GM21423 (cell line): ENCODE measurements around the gene OCA2.

ENCODE experiments used
- ATAC-seq: cut with Tn5 transposase; IDR thresholded peaks from one replicate; pipeline ENCODE4 v1.9.1; 2021; ENCODE audit warnings: mild to moderate bottlenecking, moderate library complexity; ENCODE audit not compliant: unreplicated experiment

Gene OCA2

DNA sequence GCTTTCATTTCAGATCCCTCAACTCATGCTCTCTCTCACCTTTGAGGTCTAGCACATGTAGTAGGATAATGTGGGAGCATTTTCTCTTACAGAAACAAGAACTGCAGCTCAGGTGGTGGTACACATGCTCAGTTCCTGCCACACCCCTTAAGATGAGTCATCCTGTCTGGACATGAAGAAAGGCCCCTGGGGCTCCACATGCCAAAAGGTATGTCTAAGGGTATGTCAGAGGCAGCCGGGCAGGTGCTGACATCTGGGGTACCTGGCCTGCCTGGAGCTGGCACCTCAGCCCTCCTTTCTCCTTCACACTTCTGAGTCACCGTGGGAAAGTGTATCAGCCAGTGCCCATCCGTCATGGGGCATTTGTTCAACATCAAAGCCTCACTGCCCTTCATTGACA lies 209.9 kb downstream of the OCA2 start:
- ATAC-seq = no peak

- ATAC-seq = no peak
Observed at GRCh38 chr15:27885201-27885600, 213.9 kb downstream of the OCA2 start.

DNA sequence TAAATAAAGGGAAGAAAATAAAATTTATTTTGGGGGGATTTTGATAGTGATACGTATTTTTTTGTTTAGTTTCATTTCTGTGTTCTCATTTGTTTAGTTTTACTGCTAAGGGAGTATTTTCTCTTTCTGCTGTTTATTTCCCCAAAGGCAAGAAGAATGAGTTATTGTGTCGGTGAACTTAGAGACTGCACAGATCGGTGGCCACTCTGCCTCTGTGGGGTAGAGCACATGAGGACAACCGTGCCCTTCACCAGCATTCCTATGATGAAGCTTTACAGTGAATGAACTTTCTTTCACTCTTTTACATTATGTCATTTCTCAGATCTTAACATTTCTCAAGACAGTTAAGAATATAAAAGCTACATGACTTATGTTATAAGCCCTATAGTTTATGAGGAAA lies 214.4 kb downstream of the OCA2 start:
- ATAC-seq = no peak

GRCh38 chr15:27878841-27879240 lies 220.3 kb downstream of the OCA2 start:
- no peak for ATAC-seq

DNA sequence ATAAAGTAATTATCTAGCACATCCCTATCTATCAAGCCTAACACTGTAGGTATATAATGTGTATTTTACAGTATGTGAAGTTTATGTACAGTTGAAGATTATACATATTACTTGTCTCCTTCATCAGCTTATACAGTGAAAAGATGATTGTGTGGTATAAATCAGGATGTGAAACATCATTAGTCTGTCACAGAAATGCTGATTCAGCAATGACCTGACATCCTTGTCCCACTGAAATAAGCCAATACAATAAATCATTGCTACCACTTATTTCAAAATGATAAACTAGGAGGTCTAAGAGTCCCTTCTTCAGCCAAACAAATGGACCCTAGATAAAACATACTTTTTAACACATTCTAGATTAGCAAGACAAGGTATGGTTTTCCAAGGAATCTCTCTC lies 225.3 kb downstream of the OCA2 start:
- ATAC-seq = no peak

DNA sequence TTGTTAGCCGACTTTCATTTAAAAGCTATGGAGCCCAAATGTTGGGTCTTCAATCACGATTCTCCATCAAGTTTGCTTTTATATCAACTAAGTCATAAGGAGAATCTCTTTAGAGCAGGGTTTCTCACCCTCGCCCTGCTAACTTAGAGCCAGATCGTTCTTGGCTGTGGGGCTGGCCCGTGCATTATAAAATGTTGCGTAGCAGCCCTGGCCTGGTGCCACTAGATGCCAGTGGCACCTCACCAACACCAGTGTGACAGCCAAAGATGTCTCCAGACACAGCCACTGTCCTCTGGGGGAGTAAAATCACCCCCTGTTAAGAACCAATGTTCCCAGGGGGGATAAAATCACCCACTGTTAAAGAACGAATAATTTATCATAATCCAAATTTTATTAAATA lies 226.1 kb downstream of the OCA2 start:
- ATAC-seq = no peak

DNA sequence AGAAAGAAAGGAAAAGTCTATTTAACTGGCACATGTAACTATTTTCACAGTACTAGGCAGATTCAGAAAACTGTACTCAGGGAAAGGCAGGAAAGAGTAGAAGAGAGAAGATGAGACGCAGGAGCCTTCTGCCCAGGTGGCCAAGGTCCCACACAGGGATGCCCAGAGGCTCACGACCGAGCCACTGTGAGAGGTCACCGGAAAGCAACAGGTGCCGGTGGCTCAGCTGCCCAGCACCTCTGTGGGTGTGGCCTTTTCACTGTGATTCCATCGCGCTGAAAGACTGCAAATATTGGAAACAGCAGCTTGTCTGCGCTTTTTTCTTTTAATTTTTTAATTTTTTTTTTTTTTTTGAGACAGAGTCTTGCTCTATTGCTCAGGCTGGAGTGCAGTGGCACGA lies 226.8 kb downstream of the OCA2 start:
- no peak for ATAC-seq

GRCh38 chr15:27871902-27872260 lies 227.2 kb downstream of the OCA2 start:
- ATAC-seq = no peak

DNA sequence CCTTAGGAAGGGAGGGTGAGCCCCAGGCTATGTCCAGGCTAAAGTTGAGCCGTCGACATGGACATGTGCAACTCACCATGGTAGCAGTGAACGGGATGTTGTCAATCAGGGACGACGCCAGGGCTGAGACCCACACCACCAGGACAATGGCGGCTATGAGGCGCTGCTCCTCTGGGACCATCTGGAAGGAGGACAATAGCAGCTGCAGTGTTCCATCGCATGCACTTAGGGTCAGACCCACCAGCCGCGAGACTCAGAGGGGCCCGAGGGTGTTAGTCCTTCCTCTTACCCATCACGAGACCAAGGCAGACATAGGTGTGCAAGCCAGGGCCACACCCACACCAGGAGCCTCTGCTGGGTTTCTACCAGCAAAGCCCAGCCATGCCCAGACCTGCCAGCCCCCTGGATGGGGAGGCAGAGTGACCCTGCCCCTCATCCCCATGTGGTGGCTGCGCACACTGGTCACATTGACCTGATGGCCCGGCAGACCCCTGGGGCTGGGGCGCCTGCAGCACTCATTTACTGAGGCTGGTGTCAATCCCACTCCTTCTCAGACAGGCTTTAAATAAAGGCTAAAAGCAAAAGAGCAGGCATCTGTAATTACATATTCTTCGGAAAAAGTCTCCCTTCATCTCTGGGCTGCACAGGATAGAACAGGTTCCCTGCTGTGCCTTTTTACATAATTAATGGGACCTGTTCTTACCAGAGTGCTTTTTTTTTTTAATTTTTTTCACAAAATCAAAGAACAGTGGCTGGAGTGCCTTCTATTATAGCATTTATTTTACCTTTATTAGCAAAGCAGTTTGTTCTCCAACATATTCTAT lies 227.8 kb downstream of the OCA2 start:
- ATAC-seq = no peak

- no peak for ATAC-seq
Observed at GRCh38 chr15:27870320-27870719, 228.8 kb downstream of the OCA2 start.

GRCh38 chr15:27869697-27870281 lies 229.3 kb downstream of the OCA2 start:
- ATAC-seq = no peak

- no peak for ATAC-seq
Observed at GRCh38 chr15:27868828-27869404, 230.2 kb downstream of the OCA2 start.

- ATAC-seq = no peak
Observed at GRCh38 chr15:27867861-27868260, 231.3 kb downstream of the OCA2 start.

- ATAC-seq = no peak
Observed at GRCh38 chr15:27866505-27867165, 232.5 kb downstream of the OCA2 start.

DNA sequence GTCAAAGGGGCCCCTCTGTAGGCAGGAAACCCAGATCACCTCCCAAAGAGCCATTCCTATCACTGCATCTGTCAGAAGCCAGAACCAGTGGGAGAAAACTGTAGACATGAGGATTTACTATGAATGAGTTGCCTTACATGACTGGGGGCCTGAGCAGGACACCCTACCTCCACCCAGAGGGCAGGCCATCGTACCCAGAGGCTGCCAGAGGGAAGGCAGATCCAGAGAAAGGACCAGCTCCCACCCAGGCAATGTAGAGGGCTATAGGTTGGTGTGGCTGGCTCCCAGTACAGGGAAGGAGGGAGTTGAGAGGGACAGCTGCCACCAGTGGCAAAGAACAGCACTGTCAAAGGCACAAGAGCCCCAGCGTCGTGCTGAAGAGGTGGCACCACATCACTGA lies 233.2 kb downstream of the OCA2 start:
- no peak for ATAC-seq

GRCh38 chr15:27865323-27865922 lies 233.7 kb downstream of the OCA2 start:
- ATAC-seq = no peak

GRCh38 chr15:27864719-27865118 lies 234.4 kb downstream of the OCA2 start:
- no peak for ATAC-seq

GRCh38 chr15:27864086-27864485 lies 235.0 kb downstream of the OCA2 start:
- no peak for ATAC-seq

GRCh38 chr15:27863000-27863399 lies 236.1 kb downstream of the OCA2 start:
- no peak for ATAC-seq

GRCh38 chr15:27861171-27861570 lies 237.9 kb downstream of the OCA2 start:
- ATAC-seq = no peak

DNA sequence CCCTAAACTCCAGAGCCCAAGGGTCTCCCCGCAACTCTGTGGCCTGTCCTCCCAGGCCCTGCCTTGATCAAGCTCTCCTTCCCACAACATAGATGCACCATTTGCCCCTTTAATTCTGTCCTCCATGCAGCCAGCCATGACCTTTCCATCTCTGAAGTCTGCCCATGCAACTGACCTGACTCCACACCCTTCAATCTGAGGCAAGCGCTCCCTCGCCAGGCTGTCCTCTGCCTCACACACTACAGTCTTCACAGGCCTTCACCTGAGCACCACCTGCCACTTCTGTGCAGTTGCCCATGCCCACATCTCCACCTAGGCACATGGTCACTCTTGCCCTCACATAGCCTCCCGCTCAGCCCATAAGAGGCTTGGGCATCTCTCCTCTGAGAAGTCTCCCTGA lies 244.0 kb downstream of the OCA2 start:
- no peak for ATAC-seq
